Mesendoderm (in vitro differentiated cells): ENCODE results near the gene FXN. TPM values are rescaled to one million over a fixed set of nuclear protein-coding genes. Genes with fewer than 3 reads are reported as not detected.
A peak's percentile ranks its signal among the peaks of the same experiment; 100 is the strongest.
"Not testable (repeated sequence)": the region's sequence is repeated elsewhere in the genome, so short reads cannot be mapped to it uniquely, and the experiment has no call there.

ENCODE experiments used
- DNase-seq: peaks from one replicate; pipeline ENCODE4 v3.0.0; 2013
- H2AK5ac ChIP-seq: 2 replicates; pipeline ENCODE4 v1.6.1; 2013; ENCODE audit warnings: low read length, inconsistent platforms
- H2BK120ac ChIP-seq: 2 replicates; pipeline ENCODE4 v1.6.1; 2013; ENCODE audit warnings: low read depth, mild to moderate bottlenecking, low read length, moderate library complexity, mixed read lengths
- H2BK15ac ChIP-seq: replicated peaks from 2 replicates; pipeline ENCODE4 v1.6.1; 2013; ENCODE audit warnings: low read depth, mild to moderate bottlenecking, moderate library complexity
- H2BK5ac ChIP-seq: 2 replicates; pipeline ENCODE4 v1.6.1; 2013; ENCODE audit warnings: low read length, inconsistent platforms
- H3K18ac ChIP-seq: 2 replicates; pipeline ENCODE4 v1.6.1; 2013; ENCODE audit warnings: mild to moderate bottlenecking, low read length, mixed read lengths
- H3K23ac ChIP-seq: one replicate; pipeline ENCODE4 v1.6.1; 2013; ENCODE audit warnings: low read length
- H3K27ac ChIP-seq: 2 replicates; pipeline ENCODE4 v1.5.1; 2013; ENCODE audit warnings: low read depth, mild to moderate bottlenecking, inconsistent platforms, low read length, moderate library complexity
- H3K27me3 ChIP-seq: 2 replicates; pipeline ENCODE4 v1.6.1; 2013; ENCODE audit warnings: low read length, control low read depth, mild to moderate bottlenecking, inconsistent platforms; ENCODE audit not compliant: insufficient read depth, poor library complexity
- H3K36me3 ChIP-seq: 2 replicates; pipeline ENCODE4 v1.6.1; 2013; ENCODE audit warnings: low read length, inconsistent platforms; ENCODE audit not compliant: control insufficient read depth, insufficient read depth
- H3K4ac ChIP-seq: one replicate; pipeline ENCODE4 v1.6.1; 2013; ENCODE audit warnings: low read depth, mild to moderate bottlenecking, low read length, moderate library complexity
- H3K4me1 ChIP-seq: 2 replicates; pipeline ENCODE4 v1.6.1; 2013; ENCODE audit warnings: low read depth, low read length, inconsistent platforms; ENCODE audit not compliant: control insufficient read depth
- H3K4me2 ChIP-seq: 2 replicates; pipeline ENCODE4 v1.6.1; 2013; ENCODE audit warnings: low read length
- H3K4me3 ChIP-seq: 2 replicates; pipeline ENCODE4 v1.5.1; 2013; ENCODE audit warnings: mild to moderate bottlenecking, low read length
- H3K56ac ChIP-seq: one replicate; pipeline ENCODE4 v1.6.1; 2013; ENCODE audit warnings: low read length
- H3K79me1 ChIP-seq: 2 replicates; pipeline ENCODE4 v1.6.1; 2013; ENCODE audit warnings: low read length, inconsistent platforms
- H3K79me2 ChIP-seq: 2 replicates; pipeline ENCODE4 v1.6.1; 2013; ENCODE audit warnings: mild to moderate bottlenecking, low read length; ENCODE audit not compliant: control insufficient read depth, insufficient read depth
- H3K9ac ChIP-seq: 2 replicates; pipeline ENCODE4 v1.6.1; 2013; ENCODE audit warnings: low read length, inconsistent platforms
- H4K5ac ChIP-seq: one replicate; pipeline ENCODE4 v1.6.1; 2013; ENCODE audit warnings: low read length
- H4K8ac ChIP-seq: one replicate; pipeline ENCODE4 v1.6.1; 2013; ENCODE audit warnings: low read depth, mild to moderate bottlenecking, control low read depth, low read length, moderate library complexity
- WGBS: extraction: QIAGEN DNeasy Blood & Tissue Kit; methylation state at CpG from one replicate; pipeline ENCODE4 v1.1.7; 2013; ENCODE audit warnings: low lambda C conversion rate, missing lambda C conversion rate; ENCODE audit not compliant: insufficient coverage; ENCODE audit errors: extremely low coverage; 5-methylcytosine and 5-hydroxymethylcytosine counted together
- polyA plus RNA-seq, 2 experiments: library from polyadenylated mRNA; stranded (reverse); fragments of 200-250 nt; gene quantifications; one replicate each; pipeline ENCODE4 v1.2.3, GENCODE V29; 2013

The FXN gene
- 53.1 TPM for polyA plus RNA-seq (2013, experiment 1 of 2)
- polyA plus RNA-seq (2013, experiment 2 of 2), result 51.0 TPM

GRCh38 chr9:69035438-69036308, at the start of gene FXN:
Gene FXN (plus strand): TSS chr9:69035752. CDS start chr9:69035783, 31 bp downstream.
- Histone ChIP-seq H3K23ac (peak within 1 kb of the TSS; percentile 100), H3K9ac (peak within 1 kb of the TSS; percentile 96), H3K56ac (peak within 1 kb of the TSS; percentile 99), H2BK5ac (peak within 1 kb of the TSS; percentile 43), H3K4me2 (peak within 1 kb of the TSS; percentile 93), H2BK15ac (no peak within 1 kb of the TSS), H3K4me3 (peak within 1 kb of the TSS; percentile 83), H4K5ac (no peak within 1 kb of the TSS), H3K27ac (peak within 1 kb of the TSS; percentile 81), H3K27me3 (no peaks in the 10 kb centered on the region), H4K8ac (peak within 1 kb of the TSS; percentile 83), H3K79me1 (peaks cover 6% of the 10 kb centered on the region), H3K18ac (peak within 1 kb of the TSS; percentile 69), H3K36me3 (no peaks in the 10 kb centered on the region), H3K4ac (peak within 1 kb of the TSS; percentile 17), H2AK5ac (no peak within 1 kb of the TSS), H2BK120ac (no peak within 1 kb of the TSS), H3K79me2 (peaks cover 18% of the 10 kb centered on the region), H3K4me1 (no peaks in the 10 kb centered on the region)
- peak; percentile 87 for DNase-seq
- WGBS, result no CpG with 5 or more reads among the region's 75 CpGs

- H3K23ac ChIP-seq, DNase-seq, H3K36me3 ChIP-seq, H3K9ac ChIP-seq, H3K27me3 ChIP-seq, H3K4me2 ChIP-seq, H3K18ac ChIP-seq, H4K5ac ChIP-seq, H3K27ac ChIP-seq, H3K4ac ChIP-seq, H3K4me1 ChIP-seq, H3K56ac ChIP-seq, H4K8ac ChIP-seq, H2BK120ac ChIP-seq, H3K79me2 ChIP-seq, H2BK5ac ChIP-seq, H3K79me1 ChIP-seq, H2BK15ac ChIP-seq, H3K4me3 ChIP-seq, H2AK5ac ChIP-seq: not testable (repeated sequence)
- WGBS, result no CpG with 5 or more reads among the region's 7 CpGs
Observed at GRCh38 chr9:68986949-68987348, 48.6 kb upstream of the FXN start.

- H3K4me3 ChIP-seq, result no peak overlapping the region
- no peak overlapping the region for H3K4ac ChIP-seq
- no peak overlapping the region for H2BK5ac ChIP-seq
- H3K27me3 ChIP-seq, result no peaks in the 10 kb centered on the region
- no peak overlapping the region for H2AK5ac ChIP-seq
- H3K56ac ChIP-seq, result no peak overlapping the region
- no peaks in the 10 kb centered on the region for H3K36me3 ChIP-seq
- H3K4me1 ChIP-seq, result no peaks in the 10 kb centered on the region
- no peak overlapping the region for H3K4me2 ChIP-seq
- H3K9ac ChIP-seq, result no peak overlapping the region
- H4K5ac ChIP-seq, result no peak overlapping the region
- WGBS, result no CpG with 5 or more reads among the region's 9 CpGs
- H2BK120ac ChIP-seq, result no peak overlapping the region
- no peak overlapping the region for H3K23ac ChIP-seq
- no peak overlapping the region for H3K18ac ChIP-seq
- no peaks in the 10 kb centered on the region for H3K79me1 ChIP-seq
- no peak overlapping the region for H2BK15ac ChIP-seq
- H3K79me2 ChIP-seq, result no peaks in the 10 kb centered on the region
- no peak overlapping the region for H3K27ac ChIP-seq
- DNase-seq, result no peak
- no peak overlapping the region for H4K8ac ChIP-seq
Observed at GRCh38 chr9:68991457-68991856, 44.1 kb upstream of the FXN start.

- no peak overlapping the region for H4K5ac ChIP-seq
- H3K4me3 ChIP-seq, result no peak overlapping the region
- no peak overlapping the region for H2AK5ac ChIP-seq
- no peak overlapping the region for H3K23ac ChIP-seq
- H3K36me3 ChIP-seq, result no peaks in the 10 kb centered on the region
- no peak overlapping the region for H2BK15ac ChIP-seq
- H3K27me3 ChIP-seq, result no peaks in the 10 kb centered on the region
- H3K79me2 ChIP-seq, result no peaks in the 10 kb centered on the region
- H3K18ac ChIP-seq, result no peak overlapping the region
- H4K8ac ChIP-seq, result no peak overlapping the region
- H3K27ac ChIP-seq, result no peak overlapping the region
- no peaks in the 10 kb centered on the region for H3K79me1 ChIP-seq
- WGBS, result no CpG with 5 or more reads among the region's 3 CpGs
- H2BK120ac ChIP-seq, result no peak overlapping the region
- no peak overlapping the region for H3K4ac ChIP-seq
- DNase-seq, result no peak
- no peak overlapping the region for H3K9ac ChIP-seq
- no peak overlapping the region for H3K56ac ChIP-seq
- no peak overlapping the region for H3K4me2 ChIP-seq
- no peaks in the 10 kb centered on the region for H3K4me1 ChIP-seq
- H2BK5ac ChIP-seq, result no peak overlapping the region
Observed at GRCh38 chr9:68995776-68996175, 39.8 kb upstream of the FXN start.

- Histone ChIP-seq H3K27ac (no peak overlapping the region), H2AK5ac (no peak overlapping the region), H3K4me1 (no peaks in the 10 kb centered on the region), H3K36me3 (no peaks in the 10 kb centered on the region), H3K9ac (no peak overlapping the region), H3K18ac (no peak overlapping the region), H3K79me2 (no peaks in the 10 kb centered on the region), H4K5ac (no peak overlapping the region), H2BK5ac (no peak overlapping the region), H2BK120ac (no peak overlapping the region), H3K4me2 (no peak overlapping the region), H4K8ac (no peak overlapping the region), H3K79me1 (no peaks in the 10 kb centered on the region), H3K56ac (no peak overlapping the region), H3K4ac (no peak overlapping the region), H3K27me3 (no peaks in the 10 kb centered on the region), H3K4me3 (no peak overlapping the region), H3K23ac (no peak overlapping the region), H2BK15ac (no peak overlapping the region)
- WGBS, result no CpG with 5 or more reads among the region's 5 CpGs
- no peak for DNase-seq
Observed at GRCh38 chr9:68996462-68996861, 39.1 kb upstream of the FXN start.
